ENCODE results near the gene COLEC11.
"Not testable (repeated sequence)": the region's sequence is repeated elsewhere in the genome, so short reads cannot be mapped to it uniquely, and the experiment has no call there.

COLEC11 gene

GRCh38 chr2:3625186-3625585 is 30.3 kb downstream of the COLEC11 start:
- DNase-seq (ENCODE audit: low read depth) = no peak

GRCh38 chr2:3626118-3626811 is 31.4 kb downstream of the COLEC11 start:
- no peak for DNase-seq (ENCODE audit: low read depth)

- DNase-seq (ENCODE audit: low read depth) = no peak
Observed at GRCh38 chr2:3626812-3627499, 32.0 kb downstream of the COLEC11 start.

DNA sequence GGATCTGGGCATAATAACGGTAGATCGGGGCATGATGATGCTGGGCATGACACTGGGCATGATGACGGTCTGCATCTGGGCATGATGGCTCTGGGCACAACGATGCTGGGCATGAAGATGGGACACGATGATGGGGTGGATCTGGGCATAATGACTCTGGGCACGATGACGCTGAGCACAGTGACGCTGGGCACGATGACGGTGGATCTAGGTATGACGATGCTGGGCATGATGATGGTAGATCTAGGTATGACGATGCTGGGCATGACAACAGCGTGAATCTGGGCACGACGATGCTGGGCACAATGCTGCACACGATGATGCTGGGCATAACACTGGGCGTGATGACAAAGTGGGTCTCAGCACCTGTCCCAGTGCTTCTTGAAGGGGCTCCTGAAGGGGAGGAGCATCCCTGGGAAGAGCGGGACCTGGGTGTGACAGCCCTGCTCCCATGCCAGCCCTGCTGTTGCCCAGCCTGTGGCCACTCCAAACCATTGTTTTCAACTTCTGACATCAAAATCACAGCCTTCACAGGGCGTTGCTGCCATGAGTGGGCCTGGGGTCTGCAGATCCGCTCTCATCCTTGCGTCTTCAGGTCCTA is 32.7 kb downstream of the COLEC11 start:
- DNase-seq (ENCODE audit: low read depth) = no peak

GRCh38 chr2:3628241-3628679 is 33.3 kb downstream of the COLEC11 start:
- no peak for DNase-seq (ENCODE audit: low read depth)

GRCh38 chr2:3628800-3629199 is 33.9 kb downstream of the COLEC11 start:
- DNase-seq (ENCODE audit: low read depth) = no peak

GRCh38 chr2:3630631-3631030 is 35.7 kb downstream of the COLEC11 start:
- DNase-seq (ENCODE audit: low read depth) = no peak

- DNase-seq (ENCODE audit: low read depth) = no peak
Observed at GRCh38 chr2:3631161-3631850, 36.4 kb downstream of the COLEC11 start.

- no peak for DNase-seq (ENCODE audit: low read depth)
Observed at GRCh38 chr2:3631851-3632659, 37.1 kb downstream of the COLEC11 start.

- DNase-seq (ENCODE audit: low read depth) = no peak
Observed at GRCh38 chr2:3633089-3633981, 38.4 kb downstream of the COLEC11 start.

- no peak for DNase-seq (ENCODE audit: low read depth)
Observed at GRCh38 chr2:3633982-3634595, 39.2 kb downstream of the COLEC11 start.

- no peak for DNase-seq (ENCODE audit: low read depth)
Observed at GRCh38 chr2:3634596-3635121, 39.7 kb downstream of the COLEC11 start.

GRCh38 chr2:3635171-3635974 is 40.5 kb downstream of the COLEC11 start:
- DNase-seq (ENCODE audit: low read depth) = no peak

DNA sequence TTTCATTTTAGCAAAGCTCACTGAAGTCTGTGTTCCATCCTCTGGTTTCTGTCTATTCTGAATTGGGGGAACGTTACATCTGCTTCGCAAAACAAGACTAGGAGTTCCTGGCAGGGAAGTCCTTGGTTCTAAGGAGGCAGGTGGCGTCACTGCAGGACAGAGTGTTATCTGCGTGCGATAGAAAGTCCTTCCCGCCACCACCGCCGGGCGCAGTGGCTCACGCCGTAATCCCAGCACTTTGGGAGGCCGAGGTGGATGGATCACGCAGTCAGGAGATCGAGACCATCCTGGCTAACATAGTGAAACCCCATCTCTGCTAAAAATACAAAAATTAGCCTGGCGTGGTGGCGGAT is 41.0 kb downstream of the COLEC11 start:
- DNase-seq (ENCODE audit: low read depth) = not testable (repeated sequence)

GRCh38 chr2:3636586-3637310 is 41.8 kb downstream of the COLEC11 start:
- no peak for DNase-seq (ENCODE audit: low read depth)

GRCh38 chr2:3637311-3637675 is 42.4 kb downstream of the COLEC11 start:
- no peak for DNase-seq (ENCODE audit: low read depth)

DNA sequence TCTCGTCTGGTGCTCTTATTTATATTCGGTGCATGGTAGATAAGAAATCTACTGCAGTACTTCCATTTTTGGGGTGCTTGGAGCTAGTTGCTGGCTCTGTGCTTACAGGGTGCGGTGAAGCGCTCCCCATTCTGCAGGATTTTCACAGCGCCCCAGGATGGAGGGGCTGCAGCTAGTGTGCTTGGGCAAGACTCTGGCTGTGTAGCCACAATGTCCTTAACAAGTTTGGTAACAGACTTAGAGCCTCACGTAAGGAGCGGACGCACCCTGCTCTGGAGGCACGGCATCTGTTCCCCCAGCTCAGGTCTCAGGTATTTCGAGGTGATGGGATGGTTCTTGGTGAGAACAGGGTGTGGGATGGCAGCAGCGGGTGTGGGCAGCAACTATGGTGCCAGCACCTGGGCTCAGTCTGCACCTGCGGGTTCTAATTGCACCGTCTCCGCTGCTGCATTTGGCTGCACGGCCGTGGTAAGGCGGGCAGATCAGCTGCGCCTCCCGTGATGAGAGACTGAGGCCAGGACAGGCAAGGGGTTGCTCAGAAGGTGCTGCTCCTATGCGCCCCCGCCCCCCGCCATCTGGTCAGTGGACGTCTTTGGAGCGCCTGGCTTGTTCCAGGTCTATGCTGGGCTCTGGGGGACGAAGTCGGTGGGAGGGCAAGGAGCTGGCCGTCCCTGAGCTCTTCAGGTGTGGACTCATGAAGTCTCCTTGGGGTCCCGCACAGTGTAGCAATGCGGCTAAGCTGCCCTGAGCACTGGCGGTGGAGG is 43.0 kb downstream of the COLEC11 start:
- DNase-seq (ENCODE audit: low read depth) = no peak

GRCh38 chr2:3638456-3638810 is 43.5 kb downstream of the COLEC11 start:
- no peak for DNase-seq (ENCODE audit: low read depth)
